GM18907 (cell line): Measurements from ENCODE around the gene GGTLC1.
"Not testable (repeated sequence)": the region's sequence is repeated elsewhere in the genome, so short reads cannot be mapped to it uniquely, and the experiment has no call there.

Experiments
- ATAC-seq: cut with Tn5 transposase; IDR thresholded peaks from one replicate; pipeline ENCODE4 v1.9.1; 2021; ENCODE audit warnings: mild to moderate bottlenecking, moderate library complexity; ENCODE audit not compliant: unreplicated experiment

GGTLC1 gene

GRCh38 chr20:23995291-23995690, 6.7 kb upstream of the GGTLC1 start:
- ATAC-seq = not testable (repeated sequence)

GRCh38 chr20:23994001-23994633, 5.5 kb upstream of the GGTLC1 start:
- not testable (repeated sequence) for ATAC-seq

GRCh38 chr20:23993440-23993839, 4.9 kb upstream of the GGTLC1 start:
- not testable (repeated sequence) for ATAC-seq

GRCh38 chr20:23990296-23990695, 1.7 kb upstream of the GGTLC1 start:
- not testable (repeated sequence) for ATAC-seq

GRCh38 chr20:23988966-23989365, 387 bp upstream of the GGTLC1 start:
- not testable (repeated sequence) for ATAC-seq

- not testable (repeated sequence) for ATAC-seq
These were observed 1.9 kb downstream of the GGTLC1 start for GRCh38 chr20:23986716-23987115.

- not testable (repeated sequence) for ATAC-seq
These were observed 2.3 kb downstream of the GGTLC1 start for GRCh38 chr20:23986310-23986709.

- ATAC-seq = not testable (repeated sequence)
These were observed 2.8 kb downstream of the GGTLC1 start for GRCh38 chr20:23985790-23986225.

- ATAC-seq = not testable (repeated sequence)
These were observed 3.4 kb downstream of the GGTLC1 start for GRCh38 chr20:23985066-23985789.

GRCh38 chr20:23984476-23985023, 4.0 kb downstream of the GGTLC1 start:
- not testable (repeated sequence) for ATAC-seq

GRCh38 chr20:23982112-23983018, 6.2 kb downstream of the GGTLC1 start:
- not testable (repeated sequence) for ATAC-seq

GRCh38 chr20:23981526-23981925, 7.1 kb downstream of the GGTLC1 start:
- ATAC-seq = not testable (repeated sequence)

- not testable (repeated sequence) for ATAC-seq
These were observed 7.6 kb downstream of the GGTLC1 start for GRCh38 chr20:23981014-23981413.

GRCh38 chr20:23979899-23980811, 8.4 kb downstream of the GGTLC1 start:
- ATAC-seq = not testable (repeated sequence)

GRCh38 chr20:23979380-23979779, 9.2 kb downstream of the GGTLC1 start:
- ATAC-seq = not testable (repeated sequence)

GRCh38 chr20:23978457-23978856, 10.1 kb downstream of the GGTLC1 start:
- not testable (repeated sequence) for ATAC-seq

- ATAC-seq = no peak
These were observed 13.6 kb downstream of the GGTLC1 start for GRCh38 chr20:23974966-23975365.

GRCh38 chr20:23971310-23971709, 17.3 kb downstream of the GGTLC1 start:
- ATAC-seq = no peak

- ATAC-seq = no peak
These were observed 18.5 kb downstream of the GGTLC1 start for GRCh38 chr20:23970049-23970448.

- no peak for ATAC-seq
These were observed 21.0 kb downstream of the GGTLC1 start for GRCh38 chr20:23967616-23967979.
